ENCODE measurements around the gene CYBA.

CYBA gene

DNA sequence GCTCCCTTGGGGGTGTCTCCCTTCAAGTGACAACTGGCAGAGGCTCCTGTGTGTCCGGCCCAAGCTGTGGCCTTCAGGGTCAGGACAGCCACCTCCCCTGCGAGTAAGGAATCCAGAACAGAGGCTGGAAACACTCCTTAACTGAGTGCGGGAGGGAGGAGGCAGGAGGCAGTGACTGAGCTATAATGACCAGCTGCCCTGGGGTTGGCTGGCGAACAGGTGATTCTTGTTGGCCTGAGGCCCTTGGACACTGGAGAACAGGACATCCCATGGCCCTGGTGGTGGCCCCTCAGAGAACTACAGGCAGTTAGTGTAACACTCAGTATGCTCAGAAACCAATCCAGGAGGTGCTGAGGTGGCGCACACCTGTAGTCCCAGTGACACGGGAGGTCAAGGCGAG lies 44.9 kb upstream of the CYBA start:
- TF ChIP-seq, protein P1, sequence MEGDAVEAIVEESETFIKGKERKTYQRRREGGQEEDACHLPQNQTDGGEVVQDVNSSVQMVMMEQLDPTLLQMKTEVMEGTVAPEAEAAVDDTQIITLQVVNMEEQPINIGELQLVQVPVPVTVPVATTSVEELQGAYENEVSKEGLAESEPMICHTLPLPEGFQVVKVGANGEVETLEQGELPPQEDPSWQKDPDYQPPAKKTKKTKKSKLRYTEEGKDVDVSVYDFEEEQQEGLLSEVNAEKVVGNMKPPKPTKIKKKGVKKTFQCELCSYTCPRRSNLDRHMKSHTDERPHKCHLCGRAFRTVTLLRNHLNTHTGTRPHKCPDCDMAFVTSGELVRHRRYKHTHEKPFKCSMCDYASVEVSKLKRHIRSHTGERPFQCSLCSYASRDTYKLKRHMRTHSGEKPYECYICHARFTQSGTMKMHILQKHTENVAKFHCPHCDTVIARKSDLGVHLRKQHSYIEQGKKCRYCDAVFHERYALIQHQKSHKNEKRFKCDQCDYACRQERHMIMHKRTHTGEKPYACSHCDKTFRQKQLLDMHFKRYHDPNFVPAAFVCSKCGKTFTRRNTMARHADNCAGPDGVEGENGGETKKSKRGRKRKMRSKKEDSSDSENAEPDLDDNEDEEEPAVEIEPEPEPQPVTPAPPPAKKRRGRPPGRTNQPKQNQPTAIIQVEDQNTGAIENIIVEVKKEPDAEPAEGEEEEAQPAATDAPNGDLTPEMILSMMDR (conservative IDR thresholded peaks at IDR 0.05): no peak
- TF ChIP-seq ZFX (IDR thresholded peaks at IDR 0.05): no peak
- H3K27ac ChIP-seq: no peak overlapping the region

DNA sequence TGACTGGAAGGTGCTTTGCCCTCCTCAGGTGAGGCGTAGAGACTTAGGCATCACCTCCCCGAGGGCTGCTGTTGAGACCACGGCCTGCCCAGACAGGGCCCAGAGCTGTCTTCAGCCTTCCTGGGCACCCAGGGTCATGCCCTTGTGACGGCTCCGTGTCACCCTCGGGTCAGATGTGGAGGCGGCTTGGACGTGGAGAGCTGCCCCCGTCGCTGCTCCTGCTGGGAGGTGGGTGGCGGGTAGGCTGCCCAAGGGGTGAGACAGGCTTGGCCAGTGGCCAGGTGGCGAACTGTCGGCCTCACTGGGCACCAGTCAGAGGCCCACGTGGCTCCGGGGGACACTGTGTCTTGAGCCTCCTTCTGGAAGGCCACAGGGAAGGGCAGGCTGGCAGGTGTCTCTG lies 44.4 kb upstream of the CYBA start:
- TF ChIP-seq ZFX (IDR thresholded peaks at IDR 0.05): no peak
- TF ChIP-seq, protein P1 (conservative IDR thresholded peaks at IDR 0.05): no peak
- no peak overlapping the region for H3K27ac ChIP-seq

DNA sequence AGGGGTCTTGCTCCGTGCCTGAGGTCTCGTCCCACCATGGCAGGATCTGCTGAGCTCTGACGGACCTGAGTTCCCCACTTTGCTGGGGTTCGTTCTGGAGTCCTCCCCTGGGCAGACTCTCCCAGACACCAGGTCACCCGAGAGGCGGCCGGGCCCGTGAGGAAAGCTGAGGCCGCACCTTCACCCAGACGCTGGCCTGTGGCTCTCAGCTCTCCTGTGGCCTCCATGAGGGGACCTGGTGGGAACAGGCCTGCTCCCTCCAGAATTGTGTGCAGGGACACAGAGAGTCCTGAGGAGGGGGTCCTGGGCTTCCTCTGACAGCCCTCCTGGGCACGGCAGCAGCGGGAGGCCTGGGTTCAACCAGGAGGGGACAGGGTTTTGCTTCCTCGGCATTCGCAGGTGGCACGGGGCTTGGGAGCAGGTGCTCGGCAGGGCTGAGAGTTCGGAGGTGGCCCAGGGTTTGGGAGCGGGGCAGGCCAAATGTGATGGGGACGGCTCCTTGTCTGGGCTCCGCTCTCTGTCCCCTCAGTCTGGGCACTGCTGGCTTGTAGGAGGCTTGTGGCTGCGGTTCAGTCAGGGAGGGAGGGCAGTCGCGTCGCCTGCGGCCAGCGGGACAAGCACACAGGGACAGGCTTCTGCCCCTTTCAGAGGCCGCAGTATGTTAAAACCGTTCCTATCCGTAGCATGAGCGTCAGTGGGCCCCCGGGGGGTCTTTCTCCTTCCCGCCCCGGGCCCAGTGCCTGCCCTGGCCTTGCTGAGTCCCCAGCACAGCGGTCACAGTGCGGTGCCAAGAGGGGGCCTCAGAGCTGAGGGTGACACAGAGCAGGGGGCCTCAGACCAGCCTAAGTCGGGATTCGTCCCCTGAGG lies 43.6 kb upstream of the CYBA start:
- TF ChIP-seq, protein P1 (conservative IDR thresholded peaks at IDR 0.05): no peak
- no peak for TF ChIP-seq ZFX (IDR thresholded peaks at IDR 0.05)
- H3K27ac ChIP-seq: no peak overlapping the region

DNA sequence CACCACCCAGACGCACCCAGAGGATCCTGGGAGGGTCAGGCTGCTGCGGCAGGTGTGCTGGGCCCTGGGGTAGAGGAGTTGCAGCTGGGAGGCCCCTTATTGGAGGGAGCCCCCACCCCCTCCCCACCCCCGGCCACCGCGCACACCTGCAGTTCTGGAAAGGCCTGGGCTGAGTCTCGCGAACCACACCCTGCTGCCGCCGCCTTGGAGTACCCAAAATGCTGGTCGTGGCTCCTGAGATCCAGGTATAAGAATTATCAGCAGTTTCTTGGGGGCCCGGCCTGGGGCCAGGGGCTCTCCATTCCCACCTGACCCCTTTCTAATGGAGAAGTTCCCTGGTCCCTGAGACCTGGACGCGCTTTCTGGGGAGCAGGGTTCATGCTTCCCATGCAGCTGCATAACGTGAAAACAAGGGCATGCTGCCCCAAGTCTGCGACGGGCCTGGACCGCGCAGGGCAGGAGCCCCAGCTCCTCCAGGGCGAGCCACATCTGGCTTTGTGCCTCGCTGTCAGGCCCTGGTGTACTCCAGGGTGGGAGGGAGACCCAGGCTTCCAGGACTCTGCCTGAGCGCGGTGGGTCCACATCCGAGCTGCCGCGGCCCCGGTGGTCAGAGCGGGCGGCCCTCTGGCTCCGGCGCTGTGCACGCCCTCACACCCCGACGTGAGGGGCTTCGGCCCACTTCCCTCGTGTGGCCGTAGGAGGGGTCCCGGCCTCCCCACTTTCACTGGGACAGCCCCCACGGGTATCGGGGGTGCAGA lies 42.7 kb upstream of the CYBA start:
- no peak for TF ChIP-seq ZFX (IDR thresholded peaks at IDR 0.05)
- TF ChIP-seq, protein P1 (conservative IDR thresholded peaks at IDR 0.05): no peak
- H3K27ac ChIP-seq: no peak overlapping the region

DNA sequence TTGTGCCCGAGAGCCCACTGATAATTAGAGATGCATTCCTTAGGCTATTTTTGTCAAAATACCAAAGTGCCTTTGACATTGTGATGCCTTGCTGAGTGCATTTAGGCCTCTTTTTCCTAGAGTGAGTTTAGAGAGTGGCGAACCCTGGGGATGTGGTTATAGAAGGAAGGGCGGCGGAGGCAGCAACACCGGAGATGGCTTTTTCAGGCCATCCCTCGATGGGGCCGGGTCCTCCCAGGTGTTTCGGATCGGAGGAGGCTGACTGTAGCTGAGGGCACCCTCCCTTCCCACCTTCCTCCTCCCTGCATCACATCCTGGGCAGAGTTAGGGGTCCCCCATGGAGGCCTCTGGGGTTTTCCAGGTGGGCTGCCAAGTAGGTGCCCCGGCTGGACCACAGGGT lies 42.0 kb upstream of the CYBA start:
- no peak for TF ChIP-seq ZFX (IDR thresholded peaks at IDR 0.05)
- TF ChIP-seq, protein P1 (conservative IDR thresholded peaks at IDR 0.05): no peak
- no peak overlapping the region for H3K27ac ChIP-seq

DNA sequence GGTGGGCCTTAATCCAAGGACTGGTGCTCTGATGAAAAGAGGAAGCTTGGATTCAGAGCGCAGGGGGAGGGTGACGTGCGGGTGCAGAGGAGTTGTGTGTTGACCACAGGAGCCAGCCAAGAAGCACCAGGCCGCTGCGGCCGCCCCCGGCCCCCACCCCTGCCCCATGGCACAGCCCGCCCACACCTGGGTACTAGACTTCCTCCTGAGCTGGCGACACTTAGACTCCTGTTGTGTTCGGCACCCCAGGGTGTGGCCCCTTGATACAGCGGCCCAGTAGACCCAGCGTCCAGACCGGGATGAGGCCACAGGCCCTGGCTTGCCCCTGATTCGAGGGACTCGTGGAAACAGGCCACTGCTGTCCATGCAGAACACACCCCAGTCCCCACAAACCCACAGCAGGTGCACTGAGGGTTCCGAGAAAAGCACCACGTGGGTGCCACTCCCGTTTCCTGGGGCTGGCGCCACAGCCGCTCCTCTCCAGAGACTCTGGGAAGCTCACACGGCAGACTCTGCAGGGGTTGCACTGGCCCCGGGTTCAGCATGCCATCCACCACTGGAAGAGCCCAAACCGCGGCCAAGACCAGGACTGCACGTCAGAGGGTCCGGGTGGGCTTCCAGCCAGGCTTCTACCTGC lies 41.2 kb upstream of the CYBA start:
- TF ChIP-seq ZFX (IDR thresholded peaks at IDR 0.05): no peak
- TF ChIP-seq, protein P1 (conservative IDR thresholded peaks at IDR 0.05): no peak

More for the DNA sequence above, 41.2 kb upstream of the CYBA start:
- H3K27ac ChIP-seq: no peak overlapping the region

Data from C4-2B (cell line).